Trophoblast cell (in vitro differentiated cells and primary cell): ENCODE measurements around the gene ZFC3H1.
"Not testable (repeated sequence)": the region's sequence is repeated elsewhere in the genome, so short reads cannot be mapped to it uniquely, and the experiment has no call there.

Experiments
- DNase-seq, 2 donors: peaks; one replicate each; pipeline ENCODE4 v3.0.0-alpha.2; 2016
- H2AFZ ChIP-seq: 2 replicates; pipeline ENCODE4 v1.6.1; 2013; ENCODE audit warnings: low read length, moderate library complexity, mild to moderate bottlenecking; ENCODE audit not compliant: insufficient read depth, poor library complexity
- H2AK5ac ChIP-seq: 2 replicates; pipeline ENCODE4 v1.6.1; 2013; ENCODE audit warnings: mild to moderate bottlenecking, low read length
- H2BK120ac ChIP-seq: 2 replicates; pipeline ENCODE4 v1.6.1; 2013; ENCODE audit warnings: low read length, mild to moderate bottlenecking, moderate library complexity; ENCODE audit not compliant: insufficient read depth, poor library complexity
- H2BK12ac ChIP-seq: 2 replicates; pipeline ENCODE4 v1.6.1; 2013; ENCODE audit warnings: mild to moderate bottlenecking, low read length, moderate library complexity
- H2BK5ac ChIP-seq: 2 replicates; pipeline ENCODE4 v1.6.1; 2013; ENCODE audit warnings: low read length, low read depth, moderate library complexity, mild to moderate bottlenecking; ENCODE audit not compliant: poor library complexity
- H3K14ac ChIP-seq: 2 replicates; pipeline ENCODE4 v1.6.1; 2013; ENCODE audit warnings: mild to moderate bottlenecking, low read length
- H3K18ac ChIP-seq: 2 replicates; pipeline ENCODE4 v1.6.1; 2013; ENCODE audit warnings: mild to moderate bottlenecking, low read length
- H3K23ac ChIP-seq: 2 replicates; pipeline ENCODE4 v1.6.1; 2013; ENCODE audit warnings: low read length
- H3K27ac ChIP-seq: 2 replicates; pipeline ENCODE4 v1.5.1; 2013; ENCODE audit warnings: low read depth, mild to moderate bottlenecking, inconsistent platforms, low read length, moderate library complexity
- H3K27me3 ChIP-seq: 2 replicates; pipeline ENCODE4 v1.6.1; 2013; ENCODE audit warnings: inconsistent platforms, mild to moderate bottlenecking, low read length, moderate library complexity; ENCODE audit not compliant: insufficient read depth
- H3K36me3 ChIP-seq, 2 experiments: 1 replicate in 1 of 2; 2 replicates in 1 of 2; pipeline ENCODE4 v1.6.1; 2013; ENCODE audit warnings: low read length in 2 of 2, mild to moderate bottlenecking in 2 of 2, moderate library complexity in 1 of 2; ENCODE audit not compliant: insufficient read depth in 2 of 2, control insufficient read depth in 1 of 2
- H3K4ac ChIP-seq: 2 replicates; pipeline ENCODE4 v1.6.1; 2013; ENCODE audit warnings: low read depth, mild to moderate bottlenecking, low read length, moderate library complexity
- H3K4me1 ChIP-seq, 2 experiments: 1 replicate in 1 of 2; 2 replicates in 1 of 2; pipeline ENCODE4 v1.6.1; 2013; ENCODE audit warnings: low read length in 2 of 2, mild to moderate bottlenecking in 2 of 2, moderate library complexity in 1 of 2; ENCODE audit not compliant: insufficient read depth in 2 of 2, control insufficient read depth in 1 of 2
- H3K4me2 ChIP-seq: 2 replicates; pipeline ENCODE4 v1.6.1; 2013; ENCODE audit warnings: inconsistent platforms, mild to moderate bottlenecking, low read length, moderate library complexity
- H3K4me3 ChIP-seq: 2 replicates; pipeline ENCODE4 v1.5.1; 2013; ENCODE audit warnings: mild to moderate bottlenecking, low read depth, low read length, inconsistent platforms
- H3K79me1 ChIP-seq: one replicate; pipeline ENCODE4 v1.6.1; 2013; ENCODE audit warnings: low read length
- H3K79me2 ChIP-seq: 2 replicates; pipeline ENCODE4 v1.6.1; 2013; ENCODE audit warnings: low read length, mild to moderate bottlenecking; ENCODE audit not compliant: control insufficient read depth, insufficient read depth, poor library complexity
- H3K9ac ChIP-seq: 2 replicates; pipeline ENCODE4 v1.6.1; 2013; ENCODE audit warnings: mild to moderate bottlenecking, low read length
- H3K9me3 ChIP-seq: 2 replicates; pipeline ENCODE4 v1.6.1; 2013; ENCODE audit warnings: low read depth, mild to moderate bottlenecking, control low read depth, inconsistent platforms, low read length; ENCODE audit not compliant: insufficient read depth
- H4K12ac ChIP-seq: 2 replicates; pipeline ENCODE4 v1.6.1; 2013; ENCODE audit warnings: low read depth, mild to moderate bottlenecking, low read length, moderate library complexity
- H4K8ac ChIP-seq: 2 replicates; pipeline ENCODE4 v1.6.1; 2013; ENCODE audit warnings: low read depth, mild to moderate bottlenecking, low read length, moderate library complexity
- H4K91ac ChIP-seq: one replicate; pipeline ENCODE4 v1.6.1; 2013; ENCODE audit warnings: low read depth, mild to moderate bottlenecking, low read length, moderate library complexity
- WGBS: extraction: QIAGEN DNeasy Blood & Tissue Kit; methylation state at CpG from one replicate; pipeline ENCODE4 v1.1.7; 2013; ENCODE audit warnings: missing lambda C conversion rate; ENCODE audit not compliant: insufficient read length, insufficient coverage; ENCODE audit errors: extremely low coverage; 5-methylcytosine and 5-hydroxymethylcytosine counted together

Gene ZFC3H1

DNA sequence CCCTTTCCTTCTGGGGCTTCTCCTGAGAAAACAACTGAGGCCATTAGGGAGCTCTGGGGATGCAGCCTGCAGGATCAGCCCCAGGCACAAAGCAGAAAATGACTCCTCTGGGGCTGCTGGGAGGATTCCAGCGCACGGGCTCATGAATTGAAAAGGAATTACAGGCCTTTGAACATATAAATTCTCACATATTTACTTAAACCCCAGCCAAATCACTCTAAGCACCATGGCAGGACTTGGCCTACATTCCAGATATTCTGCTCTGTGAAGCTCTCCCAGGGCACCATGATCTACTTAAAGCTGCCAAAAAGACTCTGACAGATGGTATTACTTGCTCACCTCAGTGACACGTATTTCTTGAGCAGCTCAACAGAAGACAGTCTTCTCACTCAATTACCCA, 87.2 kb downstream of the ZFC3H1 start:
- no CpG with 5 or more reads among the region's 3 CpGs for WGBS
- H3K4me2 ChIP-seq = no peak overlapping the region
- H3K4ac ChIP-seq = no peak overlapping the region
- no peaks in the 10 kb centered on the region for H3K9me3 ChIP-seq
- H4K91ac ChIP-seq = no peak overlapping the region
- peaks cover 0 to 1% of the 10 kb centered on the region in 2 experiments for H3K4me1 ChIP-seq
- H3K23ac ChIP-seq = no peak overlapping the region
- no peak for DNase-seq
- H3K4me3 ChIP-seq = no peak overlapping the region
- no peak overlapping the region for H3K9ac ChIP-seq
- no peak overlapping the region for H4K8ac ChIP-seq
- H3K18ac ChIP-seq = no peak overlapping the region
- H3K79me1 ChIP-seq = peaks cover 5% of the 10 kb centered on the region
- no peak overlapping the region for H3K14ac ChIP-seq
- no peaks in the 10 kb centered on the region for H3K36me3 ChIP-seq
- no peak overlapping the region for H2AK5ac ChIP-seq
- no peak overlapping the region for H3K27ac ChIP-seq
- no peak overlapping the region for H2BK5ac ChIP-seq
- H2BK12ac ChIP-seq = no peak overlapping the region
- H3K27me3 ChIP-seq = no peaks in the 10 kb centered on the region
- H4K12ac ChIP-seq = no peak overlapping the region
- no peak overlapping the region for H2AFZ ChIP-seq
- H3K79me2 ChIP-seq = no peaks in the 10 kb centered on the region
- no peak overlapping the region for H2BK120ac ChIP-seq

DNA sequence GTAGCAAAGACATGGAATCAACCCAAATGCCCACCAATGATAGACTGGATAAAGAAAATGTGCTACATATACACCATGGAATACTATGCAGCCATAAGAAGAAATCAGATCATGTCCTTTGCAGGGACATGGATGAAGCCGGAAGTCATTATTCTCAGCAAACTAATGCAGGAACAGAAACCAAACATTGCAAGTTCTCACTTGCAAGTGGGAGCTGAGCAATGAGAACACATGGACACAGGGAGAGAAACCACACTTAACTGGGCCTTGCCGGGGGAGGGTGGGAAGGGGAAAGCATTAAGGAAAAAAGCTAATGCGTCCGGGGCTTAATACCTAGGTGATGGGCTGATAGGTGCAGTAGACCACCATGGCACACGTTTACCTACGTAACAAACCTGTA, 93.8 kb downstream of the ZFC3H1 start:
- H4K12ac ChIP-seq, H3K4me3 ChIP-seq, H3K4me1 ChIP-seq, H3K23ac ChIP-seq, H3K79me2 ChIP-seq, H3K27ac ChIP-seq, H3K79me1 ChIP-seq, H3K27me3 ChIP-seq, H2AK5ac ChIP-seq, H3K18ac ChIP-seq, H2BK120ac ChIP-seq, H2BK12ac ChIP-seq, H3K36me3 ChIP-seq, H3K4me2 ChIP-seq, DNase-seq, H2AFZ ChIP-seq, H3K4ac ChIP-seq, H3K9me3 ChIP-seq, H4K8ac ChIP-seq, H3K9ac ChIP-seq, H3K14ac ChIP-seq, H4K91ac ChIP-seq, H2BK5ac ChIP-seq: not testable (repeated sequence)
- WGBS = no CpG with 5 or more reads among the region's 6 CpGs

DNA sequence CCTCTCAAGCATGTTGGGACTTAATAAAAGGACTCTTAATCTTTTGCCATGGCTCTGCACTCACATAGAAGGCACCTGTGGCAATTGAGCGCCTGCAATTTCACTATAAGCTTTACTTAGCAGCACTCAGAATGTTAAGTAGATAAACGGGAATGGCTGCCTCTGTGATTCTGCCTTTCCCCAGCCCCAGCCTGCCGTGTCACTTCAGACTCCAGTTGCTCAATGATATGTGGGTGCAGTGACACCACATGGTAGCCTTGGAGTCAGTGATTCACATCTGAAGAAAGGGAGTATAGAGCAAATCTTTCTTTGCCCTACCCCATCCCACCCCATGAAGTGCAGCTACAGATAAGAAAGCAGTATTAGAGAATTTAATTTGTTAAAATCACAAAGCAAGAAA, 96.1 kb downstream of the ZFC3H1 start:
- no peak overlapping the region for H3K4me3 ChIP-seq
- no peak overlapping the region for H2AFZ ChIP-seq
- no peak overlapping the region for H3K14ac ChIP-seq
- H2BK12ac ChIP-seq = no peak overlapping the region
- no peak overlapping the region for H2BK5ac ChIP-seq
- peaks cover 3% of the 10 kb centered on the region for H3K79me1 ChIP-seq
- no peak overlapping the region for H4K12ac ChIP-seq
- H4K8ac ChIP-seq = no peak overlapping the region
- H2BK120ac ChIP-seq = peak overlapping the region; percentile 29
- H3K4me1 ChIP-seq = peaks cover 0 to 3% of the 10 kb centered on the region in 2 experiments
- peak overlapping the region; percentile 57 for H3K27ac ChIP-seq
- H3K36me3 ChIP-seq = no peaks in the 10 kb centered on the region
- no peak overlapping the region for H2AK5ac ChIP-seq
- no peak overlapping the region for H3K9ac ChIP-seq
- H3K23ac ChIP-seq = no peak overlapping the region
- H3K79me2 ChIP-seq = no peaks in the 10 kb centered on the region
- no peaks in the 10 kb centered on the region for H3K27me3 ChIP-seq
- H3K4ac ChIP-seq = no peak overlapping the region
- no CpG with 5 or more reads among the region's 3 CpGs for WGBS
- H3K9me3 ChIP-seq = no peaks in the 10 kb centered on the region
- H3K4me2 ChIP-seq = no peak overlapping the region
- H4K91ac ChIP-seq = peak overlapping the region; percentile 23
- H3K18ac ChIP-seq = no peak overlapping the region
- DNase-seq = no peak

DNA sequence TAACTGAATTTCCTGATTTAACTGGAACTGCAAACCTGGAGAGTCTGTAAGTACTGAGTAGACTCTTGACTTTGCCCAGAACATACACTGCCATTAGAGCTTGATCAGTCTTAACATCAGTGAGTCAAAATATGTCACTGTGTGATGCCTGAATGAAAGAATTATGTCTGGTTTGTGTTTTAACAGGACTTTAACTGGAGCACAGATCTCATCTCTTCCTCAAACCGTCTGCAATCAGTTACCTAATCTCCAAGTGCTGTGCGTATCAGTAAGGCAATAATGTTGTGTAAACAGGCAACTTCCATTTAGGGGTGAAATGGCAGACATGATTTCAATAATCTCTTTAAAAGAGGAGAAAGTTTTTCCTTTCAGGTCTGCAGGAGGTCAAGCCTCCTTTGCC, 97.0 kb downstream of the ZFC3H1 start:
- no peak overlapping the region for H4K8ac ChIP-seq
- no peak overlapping the region for H3K9ac ChIP-seq
- H2BK12ac ChIP-seq = no peak overlapping the region
- no peak overlapping the region for H2AK5ac ChIP-seq
- DNase-seq = peak in 1 of 2 donors; percentile 3
- no peak overlapping the region for H4K12ac ChIP-seq
- H3K27me3 ChIP-seq = no peaks in the 10 kb centered on the region
- no peak overlapping the region for H3K4ac ChIP-seq
- no CpG with 5 or more reads among the region's 2 CpGs for WGBS
- H4K91ac ChIP-seq = no peak overlapping the region
- H3K4me1 ChIP-seq = peaks cover 0 to 3% of the 10 kb centered on the region in 2 experiments
- H2BK120ac ChIP-seq = no peak overlapping the region
- no peak overlapping the region for H3K4me2 ChIP-seq
- no peaks in the 10 kb centered on the region for H3K79me2 ChIP-seq
- H3K18ac ChIP-seq = no peak overlapping the region
- H3K14ac ChIP-seq = no peak overlapping the region
- H3K9me3 ChIP-seq = no peaks in the 10 kb centered on the region
- H3K23ac ChIP-seq = no peak overlapping the region
- no peak overlapping the region for H2BK5ac ChIP-seq
- H3K27ac ChIP-seq = peak overlapping the region; percentile 57
- peaks cover 3% of the 10 kb centered on the region for H3K79me1 ChIP-seq
- H3K4me3 ChIP-seq = no peak overlapping the region
- H3K36me3 ChIP-seq = no peaks in the 10 kb centered on the region
- no peak overlapping the region for H2AFZ ChIP-seq
